ENCODE results near the gene COPS3.

GRCh38 chr17:17201907-17202306 lies 79.1 kb downstream of the COPS3 start:
- TF ChIP-seq EZH2 (IDR thresholded peaks at IDR 0.05) (no peak), POLR2AphosphoS5 (IDR thresholded peaks at IDR 0.05; ENCODE audit: borderline replicate concordance, low read depth, low read length) (no peak), FOXP2 (optimal IDR thresholded peaks at IDR 0.05; ENCODE audit: control extremely low read depth, extremely low read length, insufficient read depth) (no peak)

Data from SK-N-MC (cell line).